GM12892 (cell line): Measurements from ENCODE around the gene PRKCH.

Experiments used
- POLR2A ChIP-seq: IDR thresholded peaks from 2 replicates; pipeline ENCODE4 v1.6.1; 2011; ENCODE audit warnings: low read depth, low read length, control low read depth
- TAF1 ChIP-seq: IDR thresholded peaks from 2 replicates; pipeline ENCODE4 v1.6.1; 2011; ENCODE audit warnings: low read depth, mild to moderate bottlenecking, control low read depth, low read length, borderline replicate concordance

GRCh38 chr14:61518403-61518802 is 197.0 kb downstream of the PRKCH start:
- TF ChIP-seq POLR2A (no peak), TAF1 (no peak)
